ENCODE measurements around the gene TOE1. TPM values are rescaled to one million over a fixed set of nuclear protein-coding genes. Genes with fewer than 3 reads are reported as not detected.

The TOE1 gene
- total RNA-seq, 1 donor from 2014 or later: 6.1 TPM

- Mint-ChIP-seq H3K36me3 (peaks cover 17% of the 10 kb centered on the region), H3K9me3 (no peaks in the 10 kb centered on the region), H3K4me1 (peaks cover 10% of the 10 kb centered on the region), H3K4me3 (no peak overlapping the region), H3K27ac (no peak overlapping the region), H3K27me3 (ENCODE audit: insufficient read depth, low read depth) (peaks cover 9% of the 10 kb centered on the region)
- H4K20me1 ChIP-seq (ENCODE audit: low read depth): no peaks in the 10 kb centered on the region
- peaks cover 9% of the 10 kb centered on the region for H3K4me1 ChIP-seq
- no peak overlapping the region for H3K27ac ChIP-seq
- H3K27me3 ChIP-seq: no peaks in the 10 kb centered on the region
- H3K9me3 ChIP-seq (ENCODE audit: low read depth): no peaks in the 10 kb centered on the region
- TF ChIP-seq CTCF (IDR thresholded peaks at IDR 0.05) (no peak), EZH2phosphoT487 (IDR thresholded peaks at IDR 0.05) (no peak), EZH2 (IDR thresholded peaks at IDR 0.05) (no peak)
- H2AFZ ChIP-seq (replicated peaks): no peak overlapping the region
- DNase-seq (ENCODE audit: low spot score): no peak
- H3K36me3 ChIP-seq: no peaks in the 10 kb centered on the region
- no peak overlapping the region for H3K9ac ChIP-seq
- peaks cover 22% of the 10 kb centered on the region for H3K79me2 ChIP-seq (ENCODE audit: low read depth)
- no peak overlapping the region for H3K4me2 ChIP-seq
- H3F3A ChIP-seq (ENCODE audit: low read depth): peaks cover 13% of the 10 kb centered on the region
- H3K4me3 ChIP-seq: no peak overlapping the region
Measured at GRCh38 chr1:45344499-45344898, 4.5 kb downstream of the TOE1 start.

GRCh38 chr1:45345014-45345413, 5.0 kb downstream of the TOE1 start:
- Histone ChIP-seq H3K27me3 (no peaks in the 10 kb centered on the region), H2AFZ (replicated peaks) (no peak overlapping the region), H3K27ac (no peak overlapping the region), H3K79me2 (ENCODE audit: low read depth) (peaks cover 21% of the 10 kb centered on the region), H3F3A (ENCODE audit: low read depth) (peaks cover 8% of the 10 kb centered on the region), H3K4me2 (no peak overlapping the region), H3K9ac (no peak overlapping the region), H4K20me1 (ENCODE audit: low read depth) (no peaks in the 10 kb centered on the region), H3K4me1 (peaks cover 9% of the 10 kb centered on the region), H3K36me3 (no peaks in the 10 kb centered on the region), H3K4me3 (no peak overlapping the region), H3K9me3 (ENCODE audit: low read depth) (no peaks in the 10 kb centered on the region)
- TF ChIP-seq CTCF (IDR thresholded peaks at IDR 0.05) (no peak), EZH2 (IDR thresholded peaks at IDR 0.05) (no peak), EZH2phosphoT487 (IDR thresholded peaks at IDR 0.05) (no peak)
- Mint-ChIP-seq H3K9me3 (no peaks in the 10 kb centered on the region), H3K36me3 (peaks cover 17% of the 10 kb centered on the region), H3K4me3 (no peak overlapping the region), H3K4me1 (peaks cover 9% of the 10 kb centered on the region), H3K27me3 (ENCODE audit: insufficient read depth, low read depth) (peaks cover 9% of the 10 kb centered on the region), H3K27ac (no peak overlapping the region)
- DNase-seq (ENCODE audit: low spot score): no peak

GRCh38 chr1:45346473-45346872, 6.5 kb downstream of the TOE1 start:
- no peak overlapping the region for H3K27ac ChIP-seq
- H3K79me2 ChIP-seq (ENCODE audit: low read depth): peaks cover 9% of the 10 kb centered on the region
- DNase-seq (ENCODE audit: low spot score): no peak

More at GRCh38 chr1:45346473-45346872, 6.5 kb downstream of the TOE1 start:
- no peak overlapping the region for H3K4me3 Mint-ChIP-seq
- no peaks in the 10 kb centered on the region for H3K9me3 ChIP-seq (ENCODE audit: low read depth)
- H4K20me1 ChIP-seq (ENCODE audit: low read depth): no peaks in the 10 kb centered on the region
- H3K4me2 ChIP-seq: no peak overlapping the region
- H2AFZ ChIP-seq (replicated peaks): no peak overlapping the region
- TF ChIP-seq EZH2 (IDR thresholded peaks at IDR 0.05) (no peak), CTCF (IDR thresholded peaks at IDR 0.05) (no peak), EZH2phosphoT487 (IDR thresholded peaks at IDR 0.05) (no peak)
- no peak overlapping the region for H3K4me3 ChIP-seq
- no peaks in the 10 kb centered on the region for H3K27me3 ChIP-seq
- H3F3A ChIP-seq (ENCODE audit: low read depth): no peaks in the 10 kb centered on the region
- no peaks in the 10 kb centered on the region for H3K4me1 ChIP-seq
- H3K36me3 Mint-ChIP-seq: peaks cover 17% of the 10 kb centered on the region
- H3K27ac Mint-ChIP-seq: no peak overlapping the region
- H3K9me3 Mint-ChIP-seq: no peaks in the 10 kb centered on the region
- H3K36me3 ChIP-seq: no peaks in the 10 kb centered on the region
- H3K27me3 Mint-ChIP-seq (ENCODE audit: insufficient read depth, low read depth): peaks cover 6% of the 10 kb centered on the region
- H3K9ac ChIP-seq: no peak overlapping the region
- H3K4me1 Mint-ChIP-seq: peaks cover 5% of the 10 kb centered on the region

Measured in neural progenitor cell (in vitro differentiated cells).